CD14-positive monocyte (primary cell): ENCODE measurements around the gene MIPOL1. TPM values are rescaled to one million over a fixed set of nuclear protein-coding genes. Genes with fewer than 3 reads are reported as not detected.

Experiments
- DNase-seq, 3 donors: peaks; one replicate each; pipeline ENCODE4 v3.0.0-alpha.2; 2011 to 2022
- H2AFZ ChIP-seq: 2 replicates; pipeline ENCODE4 v1.6.0; 2012; ENCODE audit warnings: mild to moderate bottlenecking, low read depth, low read length, inconsistent platforms; ENCODE audit not compliant: insufficient read depth, poor library complexity, severe bottlenecking
- H3K27ac ChIP-seq, 2 donors: 1 replicate in 1 of 2; 2 replicates in 1 of 2; pipeline ENCODE4 v1.5.1; 2012 to 2013; ENCODE audit warnings: low read length in 2 of 2, control low read depth in 1 of 2, inconsistent platforms in 1 of 2, low read depth in 1 of 2, mild to moderate bottlenecking in 1 of 2
- H3K27me3 ChIP-seq, 2 donors: one replicate each; pipeline versions ENCODE4 v1.6.0 to v1.6.1; 2011 to 2013; ENCODE audit warnings: low read length in 2 of 2; ENCODE audit not compliant: control insufficient read depth in 2 of 2, insufficient read depth in 2 of 2
- H3K36me3 ChIP-seq, 2 donors: replicated peaks in 1 of 2; 1 replicate in 1 of 2; 2 replicates in 1 of 2; pipeline versions ENCODE4 v1.5.1 to v1.6.1; 2012 to 2013; ENCODE audit warnings: low read length in 2 of 2, control low read depth in 1 of 2, inconsistent platforms in 1 of 2, mild to moderate bottlenecking in 1 of 2; ENCODE audit not compliant: insufficient read depth in 2 of 2, control insufficient read depth in 1 of 2
- H3K4me1 ChIP-seq, 2 donors: 1 replicate in 1 of 2; 2 replicates in 1 of 2; pipeline versions ENCODE4 v1.5.1 to v1.6.1; 2012 to 2013; ENCODE audit warnings: low read length in 2 of 2, control low read depth in 1 of 2, inconsistent platforms in 1 of 2, mild to moderate bottlenecking in 1 of 2, moderate library complexity in 1 of 2; ENCODE audit not compliant: insufficient read depth in 2 of 2, control insufficient read depth in 1 of 2
- H3K4me2 ChIP-seq: replicated peaks from 2 replicates; pipeline ENCODE3; 2012; ENCODE audit warnings: low read length, moderate library complexity, mild to moderate bottlenecking; ENCODE audit not compliant: poor library complexity, severe bottlenecking; ENCODE audit errors: extremely low read depth
- H3K4me3 ChIP-seq, 3 experiments: fragments of 200-600 bp in 1 of 3; sonication (generic) in 1 of 3; replicated peaks in 1 of 3; 1 replicate in 2 of 3; 2 replicates in 1 of 3; pipeline ENCODE4 v1.5.1; 2011 to 2013; ENCODE audit warnings: low read length in 3 of 3, mild to moderate bottlenecking in 3 of 3, control low read depth in 2 of 3, low read depth in 2 of 3, inconsistent platforms in 1 of 3, moderate library complexity in 1 of 3
- H3K79me2 ChIP-seq: 2 replicates; pipeline ENCODE4 v1.6.0; 2012; ENCODE audit warnings: mild to moderate bottlenecking, control low read depth, inconsistent platforms, low read length, moderate library complexity; ENCODE audit not compliant: insufficient read depth
- H3K9ac ChIP-seq: 2 replicates; pipeline ENCODE4 v1.6.0; 2017; ENCODE audit warnings: low read length, mild to moderate bottlenecking; ENCODE audit not compliant: insufficient read depth, poor library complexity, severe bottlenecking
- H3K9me3 ChIP-seq, 2 donors: replicated peaks in 1 of 2; 1 replicate in 1 of 2; 2 replicates in 1 of 2; pipeline versions ENCODE4 v1.5.1 to v1.6.1; 2012 to 2013; ENCODE audit warnings: low read length in 2 of 2, control low read depth in 1 of 2; ENCODE audit not compliant: control insufficient read depth in 1 of 2, insufficient read depth in 1 of 2
- H4K20me1 ChIP-seq: 2 replicates; pipeline ENCODE4 v1.6.0; 2012; ENCODE audit warnings: mild to moderate bottlenecking, low read length, control low read depth, moderate library complexity; ENCODE audit not compliant: insufficient read depth
- H3K27ac Mint-ChIP-seq, 7 donors: one replicate each; pipeline ENCODE4 v1.8.0; 2020; ENCODE audit warnings: mild to moderate bottlenecking in 7 of 7, mixed read lengths in 7 of 7, moderate library complexity in 6 of 7, inconsistent platforms in 2 of 7
- H3K27me3 Mint-ChIP-seq, 3 donors: one replicate each; pipeline ENCODE4 v1.8.0; 2021 to 2022; ENCODE audit warnings: low read depth in 3 of 3, mild to moderate bottlenecking in 3 of 3, mixed read lengths in 3 of 3, moderate library complexity in 3 of 3, inconsistent platforms in 1 of 3
- H3K36me3 Mint-ChIP-seq, 2 donors: one replicate each; pipeline ENCODE4 v1.8.0; 2020; ENCODE audit warnings: mixed read lengths in 2 of 2, inconsistent platforms in 1 of 2, mild to moderate bottlenecking in 1 of 2
- H3K4me1 Mint-ChIP-seq: one replicate; pipeline ENCODE4 v1.8.0; 2020; ENCODE audit warnings: mild to moderate bottlenecking, mixed read lengths
- H3K4me3 Mint-ChIP-seq, 2 donors: one replicate each; pipeline ENCODE4 v1.8.0; 2020; ENCODE audit warnings: mild to moderate bottlenecking in 2 of 2, mixed read lengths in 2 of 2, moderate library complexity in 1 of 2
- H3K9me3 Mint-ChIP-seq, 7 donors: one replicate each; pipeline ENCODE4 v1.8.0; 2020 to 2022; ENCODE audit warnings: mixed read lengths in 7 of 7, mild to moderate bottlenecking in 6 of 7, moderate library complexity in 6 of 7, inconsistent platforms in 2 of 7
- WGBS: methylation state at CpG from one replicate; pipeline ENCODE4 v1.1.5; 2013; ENCODE audit warnings: missing lambda C conversion rate; ENCODE audit not compliant: insufficient coverage; 5-methylcytosine and 5-hydroxymethylcytosine counted together
- intact Hi-C, 2 donors: fragments of 100-400 bp; cut with micrococcal nuclease; formaldehyde crosslinking; loops; one replicate each; pipeline versions ENCODE4 v1.15.0 to v1.15.1; 2023
- polyA plus RNA-seq, 3 donors: library from polyadenylated mRNA; depleted of rRNA in 1 of 3; unstranded in 2 of 3; stranded (reverse) in 1 of 3; fragments of 300-500 nt in 2 of 3; fragments of >200 nt in 1 of 3; fragmentation: Illumina TruSeq in 2 of 3; gene quantifications; 1 replicate in 2 of 3; 2 replicates in 1 of 3; pipeline ENCODE4 v1.2.3, GENCODE V29; 2012 to 2021
- TF ChIP-seq, protein P1 (sequence below): fragments of 200-600 bp; IDR thresholded peaks from one replicate; pipeline ENCODE4 v1.8.0; 2022; ENCODE audit warnings: antibody characterized with exemption, mild to moderate bottlenecking

Gene MIPOL1
- polyA plus RNA-seq, 3 donors, result not detected

DNA sequence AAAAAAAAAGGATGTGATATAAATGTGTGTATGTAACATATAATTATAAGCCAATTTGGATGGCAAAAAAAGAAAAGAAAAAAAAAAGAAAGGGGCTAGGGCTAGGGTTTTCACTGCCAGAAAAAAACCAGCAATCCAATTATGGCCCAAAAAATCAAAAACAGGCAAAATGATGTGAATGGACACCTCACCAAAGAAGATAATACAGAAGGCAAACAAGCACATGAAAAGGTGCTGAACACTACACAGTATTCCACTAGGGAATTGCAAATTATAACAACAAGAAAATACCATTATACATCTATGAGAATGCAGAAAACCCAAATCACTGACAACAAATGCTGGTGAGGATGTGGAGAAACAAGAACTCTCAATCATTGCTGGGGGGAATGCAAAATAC lies 12.1 kb upstream of the MIPOL1 start:
- H3K36me3 ChIP-seq, result no peaks in the 10 kb centered on the region
- intact Hi-C loops, result no loop called here
- H4K20me1 ChIP-seq, result no peaks in the 10 kb centered on the region
- H3K4me1 ChIP-seq, result no peaks in the 10 kb centered on the region
- no peaks in the 10 kb centered on the region for H3K79me2 ChIP-seq
- no peak overlapping the region for H3K4me2 ChIP-seq
- H3K27me3 Mint-ChIP-seq, result peaks cover 0 to 5% (median 0%) of the 10 kb centered on the region in 3 donors
- no peak for DNase-seq
- TF ChIP-seq, protein P1, sequence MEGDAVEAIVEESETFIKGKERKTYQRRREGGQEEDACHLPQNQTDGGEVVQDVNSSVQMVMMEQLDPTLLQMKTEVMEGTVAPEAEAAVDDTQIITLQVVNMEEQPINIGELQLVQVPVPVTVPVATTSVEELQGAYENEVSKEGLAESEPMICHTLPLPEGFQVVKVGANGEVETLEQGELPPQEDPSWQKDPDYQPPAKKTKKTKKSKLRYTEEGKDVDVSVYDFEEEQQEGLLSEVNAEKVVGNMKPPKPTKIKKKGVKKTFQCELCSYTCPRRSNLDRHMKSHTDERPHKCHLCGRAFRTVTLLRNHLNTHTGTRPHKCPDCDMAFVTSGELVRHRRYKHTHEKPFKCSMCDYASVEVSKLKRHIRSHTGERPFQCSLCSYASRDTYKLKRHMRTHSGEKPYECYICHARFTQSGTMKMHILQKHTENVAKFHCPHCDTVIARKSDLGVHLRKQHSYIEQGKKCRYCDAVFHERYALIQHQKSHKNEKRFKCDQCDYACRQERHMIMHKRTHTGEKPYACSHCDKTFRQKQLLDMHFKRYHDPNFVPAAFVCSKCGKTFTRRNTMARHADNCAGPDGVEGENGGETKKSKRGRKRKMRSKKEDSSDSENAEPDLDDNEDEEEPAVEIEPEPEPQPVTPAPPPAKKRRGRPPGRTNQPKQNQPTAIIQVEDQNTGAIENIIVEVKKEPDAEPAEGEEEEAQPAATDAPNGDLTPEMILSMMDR, result no peak
- no peaks in the 10 kb centered on the region for H3K36me3 Mint-ChIP-seq
- H2AFZ ChIP-seq, result no peak overlapping the region
- no peak overlapping the region for H3K27ac ChIP-seq
- no peak overlapping the region for H3K9ac ChIP-seq
- no peak overlapping the region for H3K27ac Mint-ChIP-seq
- H3K4me1 Mint-ChIP-seq, result no peaks in the 10 kb centered on the region
- no peaks in the 10 kb centered on the region for H3K27me3 ChIP-seq
- H3K4me3 ChIP-seq, result no peak overlapping the region
- H3K9me3 ChIP-seq, result no peaks in the 10 kb centered on the region
- H3K4me3 Mint-ChIP-seq, result no peak overlapping the region
- H3K9me3 Mint-ChIP-seq, result peaks cover 0 to 11% (median 8%) of the 10 kb centered on the region in 7 donors

DNA sequence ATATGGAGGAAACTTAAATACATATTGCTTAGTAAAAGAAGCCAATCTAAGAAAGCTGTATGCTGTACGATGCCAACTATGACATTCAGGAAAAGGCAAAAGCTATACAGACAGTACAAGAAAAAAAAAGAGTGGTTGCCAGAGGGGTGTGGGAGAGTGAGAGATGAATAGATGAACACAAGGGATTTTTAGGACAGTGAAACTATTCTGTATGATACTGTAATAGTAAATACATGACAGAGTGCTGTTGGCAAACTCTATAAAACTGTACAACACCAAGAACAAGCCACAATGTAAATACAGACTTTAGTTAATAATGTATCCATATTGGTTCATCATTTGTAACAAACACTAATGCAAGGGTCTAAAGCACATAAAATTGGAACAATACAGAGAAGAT lies 10.9 kb upstream of the MIPOL1 start:
- Histone ChIP-seq H3K4me3 (no peak overlapping the region), H3K4me2 (no peak overlapping the region), H4K20me1 (no peaks in the 10 kb centered on the region), H3K9me3 (no peaks in the 10 kb centered on the region), H3K36me3 (no peaks in the 10 kb centered on the region), H2AFZ (no peak overlapping the region), H3K9ac (no peak overlapping the region), H3K27me3 (no peaks in the 10 kb centered on the region), H3K27ac (no peak overlapping the region), H3K4me1 (no peaks in the 10 kb centered on the region), H3K79me2 (no peaks in the 10 kb centered on the region)
- H3K36me3 Mint-ChIP-seq, result no peaks in the 10 kb centered on the region
- no peak overlapping the region for H3K4me3 Mint-ChIP-seq
- H3K27me3 Mint-ChIP-seq, result peaks cover 0 to 2% (median 1%) of the 10 kb centered on the region in 3 donors
- H3K27ac Mint-ChIP-seq, result no peak overlapping the region
- no peak for DNase-seq
- intact Hi-C loops, result no loop called here
- no CpG with 5 or more reads among the region's 1 CpG for WGBS
- TF ChIP-seq, protein P1, result no peak
- H3K9me3 Mint-ChIP-seq, result peaks cover 0 to 8% (median 3%) of the 10 kb centered on the region in 7 donors
- no peaks in the 10 kb centered on the region for H3K4me1 Mint-ChIP-seq
